Endodermal cell (in vitro differentiated cells): ENCODE results near the gene IQSEC2. TPM values are rescaled to one million over a fixed set of nuclear protein-coding genes. Genes with fewer than 3 reads are reported as not detected.

Experiments
- DNase-seq: peaks from one replicate; pipeline ENCODE4 v3.0.0-alpha.2; 2017
- H3K27ac ChIP-seq: 2 replicates; pipeline ENCODE4 v1.5.1; 2013; ENCODE audit warnings: mild to moderate bottlenecking, low read depth, low read length, moderate library complexity
- H3K27me3 ChIP-seq: 2 replicates; pipeline ENCODE4 v1.6.1; 2013; ENCODE audit warnings: mild to moderate bottlenecking, low read length, moderate library complexity; ENCODE audit not compliant: insufficient read depth, control insufficient read depth, poor library complexity, severe bottlenecking
- H3K36me3 ChIP-seq: 2 replicates; pipeline ENCODE4 v1.7.0; 2013; ENCODE audit warnings: mild to moderate bottlenecking, low read length, moderate library complexity; ENCODE audit not compliant: control insufficient read depth, insufficient read depth
- H3K4me1 ChIP-seq: one replicate; pipeline ENCODE4 v1.7.0; 2013; ENCODE audit warnings: low read length; ENCODE audit not compliant: control insufficient read depth, insufficient read depth
- H3K4me3 ChIP-seq: 2 replicates; pipeline ENCODE4 v1.5.1; 2013; ENCODE audit warnings: mild to moderate bottlenecking, low read length, moderate library complexity
- H3K9ac ChIP-seq: 2 replicates; pipeline ENCODE4 v1.6.1; 2013; ENCODE audit warnings: mild to moderate bottlenecking, low read length, moderate library complexity; ENCODE audit not compliant: poor library complexity, severe bottlenecking; ENCODE audit errors: extremely low read depth
- H3K9me3 ChIP-seq: 2 replicates; pipeline ENCODE4 v1.6.1; 2013; ENCODE audit warnings: mild to moderate bottlenecking, low read length, moderate library complexity; ENCODE audit not compliant: control insufficient read depth
- H3K27ac Mint-ChIP-seq: 2 replicates; pipeline ENCODE4 v1.8.0; 2020; ENCODE audit warnings: mixed read lengths
- H3K27me3 Mint-ChIP-seq: 2 replicates; pipeline ENCODE4 v1.8.0; 2021; ENCODE audit warnings: mild to moderate bottlenecking, mixed read lengths; ENCODE audit not compliant: insufficient read depth
- H3K36me3 Mint-ChIP-seq: 2 replicates; pipeline ENCODE4 v1.8.0; 2020; ENCODE audit warnings: low read depth, mixed read lengths
- H3K4me1 Mint-ChIP-seq: 2 replicates; pipeline ENCODE4 v1.8.0; 2020; ENCODE audit warnings: mixed read lengths
- H3K4me3 Mint-ChIP-seq: 2 replicates; pipeline ENCODE4 v1.8.0; 2020; ENCODE audit warnings: mild to moderate bottlenecking, moderate library complexity, mixed read lengths
- H3K9me3 Mint-ChIP-seq: 2 replicates; pipeline ENCODE4 v1.8.0; 2020; ENCODE audit warnings: mild to moderate bottlenecking, mixed read lengths
- CTCF ChIP-seq: fragments of 200-600 bp; sonication (generic); conservative IDR thresholded peaks from 2 replicates; pipeline ENCODE4 v1.5.0; 2021; ENCODE audit warnings: antibody characterized with exemption, mild to moderate bottlenecking
- WGBS, 2 experiments: methylation state at CpG; one replicate each; pipeline versions ENCODE4 v1.1.5 to v1.1.7; 2013; ENCODE audit warnings: missing lambda C conversion rate in 2 of 2, mixed read lengths in 1 of 2; ENCODE audit not compliant: insufficient coverage in 1 of 2, insufficient read length in 1 of 2; 5-methylcytosine and 5-hydroxymethylcytosine counted together
- total RNA-seq, 2 donors: library from RNA; stranded (reverse); fragmentation: NEBNext Ultra II Directional in 1 of 2; extraction: Animal tissue kit (Norgen Biotek cat#: 25700) in 1 of 2; gene quantifications; 2 replicates in 1 of 2; 3 replicates in 1 of 2; pipeline ENCODE4 v1.2.1, GENCODE V29; 2021

Gene IQSEC2
- total RNA-seq, 2 donors from 2014 or later: 14.7 to 18.2 TPM

- WGBS, 2 experiments: 98% methylated on average over 3 of the region's 3 CpGs; no CpG with 5 or more reads in 1 of the 2 experiments
- Mint-ChIP-seq H3K4me1 (peaks cover 13% of the 10 kb centered on the region), H3K9me3 (peaks cover 69% of the 10 kb centered on the region)
These were observed 4.2 kb upstream of the IQSEC2 start for GRCh38 chrX:53285591-53285990.

GRCh38 chrX:53284684-53285447, 3.5 kb upstream of the IQSEC2 start:
- Mint-ChIP-seq H3K27ac (no peak overlapping the region), H3K4me3 (no peak overlapping the region), H3K36me3 (no peaks in the 10 kb centered on the region), H3K27me3 (no peaks in the 10 kb centered on the region), H3K9me3 (peaks cover 69% of the 10 kb centered on the region), H3K4me1 (peaks cover 13% of the 10 kb centered on the region)
- no peaks in the 10 kb centered on the region for H3K4me1 ChIP-seq
- TF ChIP-seq CTCF: peak; percentile 80
- H3K9ac ChIP-seq: no peak overlapping the region
- WGBS, 2 experiments: 48 to 71% methylated on average over 2 to 8 of the region's 8 CpGs
- H3K36me3 ChIP-seq: no peaks in the 10 kb centered on the region
- H3K4me3 ChIP-seq: no peak overlapping the region
- peak; percentile 90 for DNase-seq
- no peak overlapping the region for H3K27ac ChIP-seq
- H3K9me3 ChIP-seq: no peaks in the 10 kb centered on the region
- H3K27me3 ChIP-seq: no peaks in the 10 kb centered on the region

More at GRCh38 chrX:53285591-53285990, 4.2 kb upstream of the IQSEC2 start:
- no peak overlapping the region for H3K27ac Mint-ChIP-seq
- TF ChIP-seq CTCF: no peak
- Histone ChIP-seq H3K4me3 (no peak overlapping the region), H3K9ac (no peak overlapping the region), H3K36me3 (no peaks in the 10 kb centered on the region), H3K27me3 (no peaks in the 10 kb centered on the region), H3K27ac (no peak overlapping the region), H3K9me3 (no peaks in the 10 kb centered on the region), H3K4me1 (no peaks in the 10 kb centered on the region)
- DNase-seq: no peak
- H3K36me3 Mint-ChIP-seq: no peaks in the 10 kb centered on the region
- no peaks in the 10 kb centered on the region for H3K27me3 Mint-ChIP-seq
- no peak overlapping the region for H3K4me3 Mint-ChIP-seq

GRCh38 chrX:53283567-53283966, 2.2 kb upstream of the IQSEC2 start:
- Mint-ChIP-seq H3K27ac (no peak overlapping the region), H3K4me3 (no peak overlapping the region), H3K4me1 (peaks cover 7% of the 10 kb centered on the region), H3K36me3 (no peaks in the 10 kb centered on the region), H3K9me3 (peaks cover 63% of the 10 kb centered on the region), H3K27me3 (no peaks in the 10 kb centered on the region)
- H3K27ac ChIP-seq: no peak overlapping the region
- no peak for TF ChIP-seq CTCF
- H3K9ac ChIP-seq: no peak overlapping the region
- H3K27me3 ChIP-seq: no peaks in the 10 kb centered on the region
- no peaks in the 10 kb centered on the region for H3K36me3 ChIP-seq
- DNase-seq: no peak
- H3K4me3 ChIP-seq: no peak overlapping the region
- 83 to 86% methylated on average over 2 to 3 of the region's 3 CpGs for WGBS, 2 experiments
- H3K9me3 ChIP-seq: no peaks in the 10 kb centered on the region
- no peaks in the 10 kb centered on the region for H3K4me1 ChIP-seq
